HG02571 (cell line): Measurements from ENCODE around the gene EYS.
"Not testable (repeated sequence)": the region's sequence is repeated elsewhere in the genome, so short reads cannot be mapped to it uniquely, and the experiment has no call there.

Experiments used
- ATAC-seq: cut with Tn5 transposase; IDR thresholded peaks from one replicate; pipeline ENCODE4 v1.9.1; 2021; ENCODE audit warnings: mild to moderate bottlenecking, moderate library complexity; ENCODE audit not compliant: unreplicated experiment

The EYS gene

DNA sequence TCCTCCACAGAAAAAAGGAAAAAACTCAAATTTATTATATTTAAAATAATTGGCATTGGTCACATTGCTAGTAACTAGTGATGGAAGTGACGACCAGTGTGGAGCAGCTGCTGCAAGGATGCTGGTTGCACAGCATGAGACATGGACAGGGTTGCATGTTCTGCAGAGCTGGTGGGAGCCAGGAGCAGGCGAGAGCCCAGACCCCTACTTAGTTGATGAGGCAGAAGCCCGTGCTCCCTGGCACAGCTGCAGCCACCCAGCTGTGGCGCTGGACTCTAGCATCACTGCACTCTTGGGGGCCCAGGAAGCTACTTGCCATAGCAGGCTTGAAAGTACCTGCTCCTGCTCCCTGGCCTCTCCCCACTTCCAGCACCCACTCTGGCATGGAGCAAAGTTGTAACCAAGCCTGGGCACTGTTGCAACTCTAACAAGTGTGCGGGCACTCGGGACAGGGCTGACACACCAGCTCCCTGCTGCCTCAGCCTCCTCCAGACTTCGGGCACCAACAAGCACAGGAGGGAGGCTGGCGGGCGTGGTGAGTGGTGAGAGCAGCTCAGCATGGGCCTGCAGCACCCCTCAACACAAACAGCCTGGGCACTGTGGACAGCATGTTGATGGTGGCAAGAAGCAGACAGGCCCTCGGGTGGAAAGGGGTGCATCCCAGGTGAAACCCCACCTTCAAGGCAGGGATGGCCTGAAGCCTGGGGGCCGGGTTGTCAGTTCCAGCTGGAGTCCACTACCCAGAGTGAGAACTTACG, 69.6 kb downstream of the EYS start:
- no peak for ATAC-seq

- ATAC-seq = no peak
Measured at GRCh38 chr6:65633501-65633900, 73.5 kb downstream of the EYS start.

DNA sequence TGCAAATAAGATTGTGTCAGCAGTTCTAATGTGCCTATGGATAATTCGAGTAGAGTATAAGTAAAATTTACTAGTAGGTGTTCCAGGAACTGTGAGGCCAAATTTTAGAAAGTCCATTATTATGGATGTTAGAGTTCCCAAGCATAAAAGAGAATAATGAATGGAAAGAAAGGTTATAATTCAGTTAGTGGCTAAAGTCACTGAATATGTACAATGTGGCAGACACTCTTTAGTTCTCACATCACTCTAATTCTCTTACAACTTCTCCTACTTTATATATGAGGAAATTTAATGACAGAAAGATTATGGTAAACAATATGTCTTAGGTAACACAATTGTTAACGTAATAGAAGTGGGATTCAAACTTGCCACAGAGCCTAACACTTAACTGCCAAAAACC, 75.3 kb downstream of the EYS start:
- no peak for ATAC-seq

DNA sequence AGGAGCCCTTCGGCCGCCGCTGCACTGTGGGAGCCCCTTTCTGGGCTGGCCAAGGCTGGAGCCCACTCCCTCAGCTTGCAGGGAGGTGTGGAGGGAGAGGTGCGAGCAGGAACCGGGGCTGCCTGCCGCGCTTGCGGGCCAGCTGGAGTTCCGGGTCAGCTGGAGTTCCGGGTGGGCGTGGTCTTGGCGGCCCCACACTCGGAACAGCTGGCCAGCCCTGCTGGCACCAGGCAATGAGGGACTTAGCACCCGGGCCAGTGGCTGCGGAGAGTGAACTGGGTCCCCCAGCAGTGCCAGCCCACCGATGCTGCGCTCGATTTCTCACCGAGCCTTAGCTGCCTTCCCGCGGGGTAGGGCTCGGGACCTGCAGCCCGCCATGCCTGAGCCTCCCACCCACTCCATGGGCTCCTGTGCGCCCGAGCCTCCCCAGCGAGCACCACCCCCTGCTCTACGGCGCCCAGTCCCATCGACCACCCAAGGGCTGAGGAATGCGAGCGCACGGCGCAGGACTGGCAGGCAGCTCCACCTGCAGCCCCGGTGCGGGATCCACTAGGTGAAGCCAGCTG, 79.5 kb downstream of the EYS start:
- not testable (repeated sequence) for ATAC-seq

- no peak for ATAC-seq
Measured at GRCh38 chr6:65627015-65627414, 80.0 kb downstream of the EYS start.

GRCh38 chr6:65623566-65623965, 83.5 kb downstream of the EYS start:
- no peak for ATAC-seq

DNA sequence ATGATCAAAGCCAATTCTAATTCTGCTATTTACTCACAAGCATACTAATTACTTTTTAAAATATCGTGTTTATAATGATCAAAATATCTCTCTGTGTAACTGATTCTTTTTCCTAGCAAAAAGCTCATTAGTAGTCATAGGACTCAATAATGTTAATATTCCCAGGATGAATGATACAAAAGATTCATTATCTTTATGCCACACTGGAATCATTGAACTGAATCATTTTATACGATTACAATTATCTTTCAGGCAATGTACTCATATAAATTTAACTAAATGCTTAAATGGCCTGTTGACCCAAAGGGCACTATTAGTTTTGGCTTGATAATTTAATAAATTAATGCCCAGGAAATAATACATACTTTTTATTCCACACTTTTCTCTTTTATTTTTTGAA, 96.3 kb downstream of the EYS start:
- ATAC-seq = no peak

DNA sequence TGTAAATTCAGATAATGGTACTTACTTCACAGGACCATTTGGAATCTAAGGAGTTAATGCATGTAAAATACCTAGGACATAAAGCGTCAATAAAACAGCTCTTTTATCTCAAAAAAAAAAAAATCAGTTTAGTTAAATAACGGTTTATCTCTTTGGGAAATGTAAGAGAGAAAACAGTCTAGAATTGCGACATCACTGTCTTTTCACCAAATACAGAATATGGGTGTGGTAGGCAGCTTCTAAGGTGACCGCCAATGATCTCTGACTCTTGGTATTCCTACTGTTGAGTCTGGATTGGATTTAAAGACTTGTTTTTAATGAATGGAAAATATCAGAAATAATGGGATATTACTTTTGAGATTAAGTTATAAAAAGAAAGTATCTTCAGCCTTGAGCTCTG, 111.5 kb downstream of the EYS start:
- ATAC-seq = no peak

DNA sequence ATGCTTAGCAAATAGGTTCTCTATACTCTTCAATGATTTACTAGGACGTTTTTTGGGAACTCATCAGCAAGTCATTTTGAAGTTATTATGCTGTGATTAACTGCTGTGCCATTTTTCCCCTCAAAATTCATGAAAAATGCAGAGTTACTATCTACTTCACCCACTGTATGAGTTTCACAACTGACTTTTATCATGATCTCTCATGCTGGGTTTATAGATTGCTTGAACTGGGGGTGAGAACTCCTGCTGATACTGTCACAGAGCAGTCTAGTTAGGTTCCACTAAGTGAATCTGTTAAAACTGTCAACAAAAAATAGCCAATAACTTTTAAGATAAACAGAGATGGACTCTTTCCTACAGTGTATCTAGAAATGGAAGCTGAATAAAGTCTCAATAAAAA, 136.7 kb downstream of the EYS start:
- no peak for ATAC-seq

DNA sequence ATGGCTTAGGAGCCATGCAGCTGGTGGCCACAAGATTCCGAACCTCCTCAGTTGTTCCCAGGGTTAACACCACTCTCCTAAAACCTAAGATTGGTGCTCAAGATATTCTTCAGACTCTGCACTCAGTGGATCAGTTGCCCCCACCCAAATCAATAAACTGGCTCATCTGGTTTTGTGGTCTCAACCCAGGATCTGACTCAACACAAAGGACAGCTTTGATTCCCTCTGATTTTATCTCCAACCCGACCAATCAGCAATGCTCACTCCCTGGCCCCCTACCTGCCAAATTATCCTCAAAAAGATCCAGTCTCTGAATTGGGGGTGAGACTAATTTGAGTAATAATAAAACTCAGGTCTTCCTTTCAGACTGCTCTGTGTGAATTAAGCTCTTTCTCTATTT, 137.5 kb downstream of the EYS start:
- no peak for ATAC-seq

DNA sequence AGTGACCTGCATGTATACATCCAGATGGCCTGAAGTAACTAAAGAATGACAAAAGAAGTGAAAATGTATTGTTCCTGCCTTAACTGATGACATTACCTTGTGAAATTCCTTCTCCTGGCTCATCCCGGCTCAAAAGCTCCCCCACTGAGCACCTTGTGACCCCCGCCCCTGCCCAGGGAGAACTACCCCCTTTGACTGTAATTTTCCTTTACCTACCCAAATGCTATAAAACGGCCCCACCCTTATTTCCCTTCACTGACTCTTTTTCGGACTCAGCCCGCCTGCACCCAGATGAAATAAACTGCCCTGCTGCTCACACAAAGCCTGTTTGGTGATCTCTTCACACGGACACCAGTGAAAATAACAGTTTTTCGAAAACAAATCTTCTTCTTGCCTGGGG, 138.0 kb downstream of the EYS start:
- not testable (repeated sequence) for ATAC-seq

- no peak for ATAC-seq
Measured at GRCh38 chr6:65566117-65566516, 140.9 kb downstream of the EYS start.

- ATAC-seq = no peak
Measured at GRCh38 chr6:65558071-65558470, 149.0 kb downstream of the EYS start.

DNA sequence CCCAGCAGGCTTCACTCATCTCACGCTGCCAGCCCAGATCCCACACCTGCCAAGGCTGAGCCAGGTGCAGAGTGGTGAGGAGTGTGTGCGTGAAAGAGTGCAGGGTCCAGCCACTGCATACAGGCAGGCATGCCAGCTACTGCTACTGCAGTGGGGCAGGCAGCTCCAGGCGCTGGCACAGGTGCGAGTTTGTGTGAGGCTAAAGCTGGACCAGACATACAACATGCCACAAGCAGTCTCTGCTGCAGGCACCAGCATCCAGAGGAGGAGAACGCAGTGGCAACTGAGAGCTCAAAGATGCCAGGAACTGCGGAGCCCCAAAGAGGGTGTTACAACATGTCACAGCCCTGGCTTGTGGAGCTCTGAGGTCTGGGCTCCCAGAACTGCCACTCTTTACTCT, 149.8 kb downstream of the EYS start:
- ATAC-seq = no peak

DNA sequence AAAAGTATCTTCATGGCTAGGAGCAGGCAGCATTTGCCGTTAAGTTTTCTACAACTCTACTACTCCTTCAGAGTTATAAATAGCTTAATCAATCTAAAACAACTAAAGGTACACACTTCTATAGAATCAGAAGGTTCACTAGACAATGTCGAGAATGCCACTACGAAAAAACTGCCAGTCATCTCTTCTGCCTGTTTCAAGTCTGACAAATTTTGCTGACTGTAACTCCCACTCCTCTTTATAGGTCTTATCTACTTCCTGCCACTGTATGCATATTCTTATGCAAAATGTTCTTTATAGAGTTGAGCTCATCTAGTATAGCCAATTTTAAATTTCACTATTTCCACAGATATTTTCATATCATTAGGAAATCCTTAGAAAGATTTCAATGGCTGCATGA, 160.1 kb downstream of the EYS start:
- ATAC-seq = no peak

DNA sequence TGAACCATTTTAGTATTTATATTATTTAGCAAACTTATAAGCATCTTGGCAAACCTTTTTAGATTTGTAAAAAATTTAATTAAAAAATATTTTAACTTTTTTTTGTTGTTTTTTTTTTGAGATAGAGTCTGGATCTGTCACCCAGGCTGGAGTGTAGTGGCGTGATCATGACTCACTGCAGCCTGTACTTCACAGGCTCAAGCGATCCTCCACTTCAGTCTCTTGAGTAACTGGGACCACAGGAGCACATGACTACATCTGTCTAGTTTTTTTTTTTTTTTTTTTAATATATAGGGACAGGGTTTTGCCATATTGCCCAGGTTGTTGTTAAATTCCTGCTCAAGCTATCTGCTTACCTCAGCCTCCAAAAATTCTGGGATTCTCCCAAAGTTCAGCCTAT, 161.1 kb downstream of the EYS start:
- no peak for ATAC-seq

DNA sequence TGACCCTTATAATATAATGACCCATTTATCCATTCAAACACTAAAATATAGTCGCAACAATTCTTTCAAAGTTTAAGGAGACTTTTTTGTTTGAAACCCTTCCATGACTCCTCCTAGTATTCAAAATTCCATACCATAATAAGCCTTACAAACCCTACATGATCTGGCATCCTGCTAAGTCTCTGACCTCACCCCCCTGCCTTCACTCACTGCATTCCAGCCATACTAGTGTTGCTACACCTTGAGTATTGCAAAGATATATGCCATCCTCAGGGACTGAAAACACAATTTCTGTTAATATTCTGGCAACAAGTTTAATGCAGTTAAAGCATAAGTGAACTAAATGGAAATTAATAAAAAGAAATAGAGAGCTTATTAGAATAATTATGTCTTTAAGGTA, 168.4 kb downstream of the EYS start:
- ATAC-seq = no peak

- no peak for ATAC-seq
Measured at GRCh38 chr6:65537600-65537999, 169.4 kb downstream of the EYS start.

DNA sequence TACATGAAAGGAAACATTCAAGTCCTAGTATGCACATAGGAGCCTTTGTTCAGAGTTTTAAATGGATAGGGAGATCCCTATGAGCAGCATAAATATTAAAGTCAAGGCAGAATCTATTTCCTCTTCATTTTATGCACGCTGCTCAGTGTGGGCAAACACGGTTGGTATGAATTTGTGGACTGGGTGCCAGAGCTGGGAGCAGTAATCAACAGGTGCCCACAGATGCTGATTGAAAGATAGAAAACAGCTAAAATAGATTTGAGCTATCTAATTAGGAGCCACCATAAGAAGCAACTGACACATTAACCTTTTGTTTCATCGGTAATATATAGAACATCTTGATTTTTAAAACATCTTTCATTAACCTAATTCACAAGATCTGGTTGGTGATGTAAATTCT, 175.5 kb downstream of the EYS start:
- ATAC-seq = no peak

- ATAC-seq = no peak
Measured at GRCh38 chr6:65524232-65524631, 182.8 kb downstream of the EYS start.

- no peak for ATAC-seq
Measured at GRCh38 chr6:65505736-65506135, 201.3 kb downstream of the EYS start.

- no peak for ATAC-seq
Measured at GRCh38 chr6:65501045-65501444, 206.0 kb downstream of the EYS start.

- not testable (repeated sequence) for ATAC-seq
Measured at GRCh38 chr6:65483652-65484051, 223.4 kb downstream of the EYS start.
